Right lobe of liver (tissue), 6 donors: ENCODE data around the gene JAK3. TPM values are rescaled to one million over a fixed set of nuclear protein-coding genes. Genes with fewer than 3 reads are reported as not detected.

ENCODE experiments used
- ATAC-seq, 4 donors: fragments of 200-7000 bp; cut with Tn5 transposase; one replicate each; pipeline ENCODE4 v1.9.1; 2020; ENCODE audit warnings: mild to moderate bottlenecking in 4 of 4, moderate library complexity in 4 of 4
- DNase-seq, 3 donors: peaks; one replicate each; pipeline ENCODE4 v3.0.0-alpha.2; 2020
- H3K27ac ChIP-seq, 3 donors: fragments of 200-600 bp; one replicate each; pipeline ENCODE4 v1.8.0; 2022
- H3K27me3 ChIP-seq, 2 donors: fragments of 200-600 bp; one replicate each; pipeline ENCODE4 v1.8.0; 2022
- H3K36me3 ChIP-seq, 4 donors: fragments of 200-600 bp; sonication (generic) in 1 of 4; one replicate each; pipeline versions ENCODE4 v1.5.1 to v1.8.0; 2017 to 2022; ENCODE audit warnings: control low read depth in 1 of 4
- H3K4me1 ChIP-seq, 4 donors: fragments of 200-600 bp; sonication (generic) in 1 of 4; one replicate each; pipeline versions ENCODE4 v1.5.1 to v1.8.0; 2017 to 2022; ENCODE audit warnings: control low read depth in 1 of 4
- H3K4me3 ChIP-seq, 3 donors: fragments of 200-600 bp; one replicate each; pipeline ENCODE4 v1.8.0; 2022
- H3K9me3 ChIP-seq, 4 donors: fragments of 200-600 bp; sonication (generic) in 1 of 4; one replicate each; pipeline versions ENCODE4 v1.5.1 to v1.8.0; 2017 to 2022; ENCODE audit warnings: control low read depth in 1 of 4
- POLR2A ChIP-seq: fragments of 450-650 bp; IDR thresholded peaks from one replicate; pipeline ENCODE4 v1.6.1; 2017; ENCODE audit warnings: antibody characterized with exemption, mild to moderate bottlenecking
- WGBS: methylation state at CpG from one replicate; pipeline ENCODE4 v1.1.6; 2018; ENCODE audit warnings: low coverage, low lambda C conversion rate; ENCODE audit not compliant: insufficient coverage; ENCODE audit errors: missing lambda C conversion rate; 5-methylcytosine and 5-hydroxymethylcytosine counted together
- intact Hi-C, 2 donors: fragments of 100-400 bp; cut with DNase I; formaldehyde crosslinking; loops; one replicate each; pipeline versions ENCODE4 v1.11.2 to v1.14.1; 2022
- total RNA-seq, 6 experiments: library from RNA; depleted of rRNA in 2 of 6; stranded (reverse); fragments of >200 nt in 2 of 6; fragmentation: NEBNext Ultra II Directional in 3 of 6; extraction: Animal tissue kit (Norgen Biotek cat#: 25700) in 3 of 6; gene quantifications; one replicate each; pipeline versions ENCODE4 v1.1.0 to v1.2.4, GENCODE V29; 2016 to 2023
- TF ChIP-seq, protein P1 (sequence below), 4 donors: fragments of 200-600 bp in 3 of 4; fragments of 450-650 bp in 1 of 4; IDR thresholded peaks; one replicate each; pipeline versions ENCODE4 v1.5.1 to v1.8.0; 2016 to 2022; ENCODE audit warnings: antibody characterized with exemption in 4 of 4, mild to moderate bottlenecking in 2 of 4
- donor health status: DM: no; HTN: yes; CAD: no.
- donor health status: DM: no; HTN: no; CAD: no.
- donor health status: DM: no; HTN: no; CAD: no.
- donor health status: DM: no; HTN: yes; CAD: no.
- donor health status: DM: no; HTN: yes; CAD: no.

Gene JAK3
- total RNA-seq, 6 experiments from 2014 or later: 1.1 to 5.5 (median 2.3) TPM

DNA sequence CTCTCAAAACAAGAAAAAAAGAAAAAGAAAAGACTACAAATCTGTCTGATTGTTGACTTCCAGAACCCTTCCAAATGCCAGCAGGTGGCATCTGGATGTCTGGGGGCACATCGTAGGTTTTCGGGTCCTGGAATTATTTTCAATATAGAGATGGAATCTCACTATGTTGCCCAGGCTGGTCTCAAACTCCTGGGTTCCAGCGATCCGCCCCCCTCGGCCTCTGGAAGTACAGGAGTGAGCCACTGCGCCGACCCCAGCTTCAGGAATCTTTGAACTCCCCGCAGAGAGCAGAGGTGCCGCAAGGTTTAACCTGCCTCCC is 53.4 kb downstream of the JAK3 start:
- no peak for DNase-seq
- peaks cover 0 to 8% of the 10 kb centered on the region in 2 donors for H3K27me3 ChIP-seq
- 32% methylated on average over 5 of the region's 9 CpGs for WGBS

DNA sequence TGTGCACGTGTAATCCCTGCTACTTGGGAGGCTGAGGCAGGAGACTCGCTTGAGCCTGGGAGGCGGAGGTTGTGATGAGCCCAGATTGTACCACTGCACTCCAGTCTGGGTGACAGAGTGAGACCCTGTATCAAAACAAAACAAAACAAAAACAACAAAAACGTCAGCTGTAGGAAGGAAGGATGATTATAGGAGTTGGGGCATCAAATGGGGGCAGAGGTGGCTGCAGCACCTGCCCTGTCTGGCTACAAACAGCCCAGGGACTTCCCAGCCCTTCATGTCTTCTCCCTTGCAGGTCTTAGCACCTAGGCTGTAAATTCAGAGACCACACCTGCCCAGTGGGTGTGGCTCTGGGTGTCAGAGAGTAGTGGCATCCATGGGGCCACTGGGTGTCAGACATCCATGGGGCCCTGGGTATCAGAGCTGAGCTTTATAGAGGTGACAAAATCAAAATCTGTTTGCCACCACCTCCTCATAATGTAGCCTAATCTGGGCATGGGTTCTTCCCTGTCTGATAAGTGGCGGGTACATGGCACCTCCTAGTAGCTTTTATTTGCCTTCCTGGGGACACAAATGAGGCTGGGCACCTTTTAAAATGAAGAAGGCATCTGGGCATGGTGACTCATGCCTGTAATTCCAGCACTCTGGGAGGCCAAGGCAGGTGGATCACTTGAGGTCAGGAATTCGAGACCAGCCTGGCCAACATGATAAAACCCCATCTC is 57.6 kb downstream of the JAK3 start:
- DNase-seq (no peak), ATAC-seq (no peak)
- Histone ChIP-seq H3K36me3 (no peaks in the 10 kb centered on the region), H3K4me1 (no peaks in the 10 kb centered on the region), H3K4me3 (no peak overlapping the region), H3K27me3 (peaks cover 0 to 3% of the 10 kb centered on the region in 2 donors), H3K9me3 (no peaks in the 10 kb centered on the region), H3K27ac (no peak overlapping the region)
- intact Hi-C loops: no loop called here
- 36% methylated on average over 4 of the region's 6 CpGs for WGBS
- TF ChIP-seq, protein P1, sequence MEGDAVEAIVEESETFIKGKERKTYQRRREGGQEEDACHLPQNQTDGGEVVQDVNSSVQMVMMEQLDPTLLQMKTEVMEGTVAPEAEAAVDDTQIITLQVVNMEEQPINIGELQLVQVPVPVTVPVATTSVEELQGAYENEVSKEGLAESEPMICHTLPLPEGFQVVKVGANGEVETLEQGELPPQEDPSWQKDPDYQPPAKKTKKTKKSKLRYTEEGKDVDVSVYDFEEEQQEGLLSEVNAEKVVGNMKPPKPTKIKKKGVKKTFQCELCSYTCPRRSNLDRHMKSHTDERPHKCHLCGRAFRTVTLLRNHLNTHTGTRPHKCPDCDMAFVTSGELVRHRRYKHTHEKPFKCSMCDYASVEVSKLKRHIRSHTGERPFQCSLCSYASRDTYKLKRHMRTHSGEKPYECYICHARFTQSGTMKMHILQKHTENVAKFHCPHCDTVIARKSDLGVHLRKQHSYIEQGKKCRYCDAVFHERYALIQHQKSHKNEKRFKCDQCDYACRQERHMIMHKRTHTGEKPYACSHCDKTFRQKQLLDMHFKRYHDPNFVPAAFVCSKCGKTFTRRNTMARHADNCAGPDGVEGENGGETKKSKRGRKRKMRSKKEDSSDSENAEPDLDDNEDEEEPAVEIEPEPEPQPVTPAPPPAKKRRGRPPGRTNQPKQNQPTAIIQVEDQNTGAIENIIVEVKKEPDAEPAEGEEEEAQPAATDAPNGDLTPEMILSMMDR (IDR thresholded peaks at IDR 0.05): no peak
- no peak for TF ChIP-seq POLR2A

More for the DNA sequence above, 53.4 kb downstream of the JAK3 start:
- TF ChIP-seq POLR2A: no peak
- TF ChIP-seq, protein P1 (IDR thresholded peaks at IDR 0.05): no peak
- H3K9me3 ChIP-seq: no peaks in the 10 kb centered on the region
- ATAC-seq: no peak
- no peak overlapping the region for H3K27ac ChIP-seq
- H3K4me3 ChIP-seq: no peak overlapping the region
- peaks cover 0 to 10% (median 0%) of the 10 kb centered on the region in 4 donors for H3K4me1 ChIP-seq
- intact Hi-C loops: no loop called here
- no peaks in the 10 kb centered on the region for H3K36me3 ChIP-seq

DNA sequence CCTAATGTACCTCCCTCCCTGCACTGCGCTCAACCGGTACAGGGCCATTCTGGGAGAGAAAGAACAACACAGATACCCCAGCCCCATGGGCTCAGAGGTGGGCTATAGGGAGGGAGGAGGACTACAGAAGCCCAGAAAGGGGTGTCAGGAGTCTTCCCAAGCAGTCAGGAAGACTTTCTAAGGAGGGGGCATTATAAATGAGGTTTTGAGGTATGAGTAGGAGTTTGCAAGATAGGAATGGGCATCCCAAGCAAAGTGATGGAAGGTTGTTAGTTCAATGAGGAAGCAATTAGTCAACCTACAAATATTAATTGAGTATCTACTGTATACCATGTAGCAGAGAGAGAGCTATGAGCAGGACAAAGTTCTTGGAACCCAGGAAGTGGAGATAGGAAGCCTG is 59.1 kb downstream of the JAK3 start:
- 83% methylated on average over 1 of the region's 2 CpGs for WGBS
- Histone ChIP-seq H3K4me3 (no peak overlapping the region), H3K36me3 (no peaks in the 10 kb centered on the region), H3K27ac (no peak overlapping the region), H3K27me3 (no peaks in the 10 kb centered on the region), H3K4me1 (no peaks in the 10 kb centered on the region), H3K9me3 (no peaks in the 10 kb centered on the region)
- no peak for ATAC-seq
- no peak for DNase-seq
- intact Hi-C loops: loop anchor here in 1 of 2 donors (10.0 kb wide), 2 partner anchors 66 to 84 kb away; partner anchors contain the start of gene RPL18A
- TF ChIP-seq POLR2A: no peak
- TF ChIP-seq, protein P1 (IDR thresholded peaks at IDR 0.05): no peak

DNA sequence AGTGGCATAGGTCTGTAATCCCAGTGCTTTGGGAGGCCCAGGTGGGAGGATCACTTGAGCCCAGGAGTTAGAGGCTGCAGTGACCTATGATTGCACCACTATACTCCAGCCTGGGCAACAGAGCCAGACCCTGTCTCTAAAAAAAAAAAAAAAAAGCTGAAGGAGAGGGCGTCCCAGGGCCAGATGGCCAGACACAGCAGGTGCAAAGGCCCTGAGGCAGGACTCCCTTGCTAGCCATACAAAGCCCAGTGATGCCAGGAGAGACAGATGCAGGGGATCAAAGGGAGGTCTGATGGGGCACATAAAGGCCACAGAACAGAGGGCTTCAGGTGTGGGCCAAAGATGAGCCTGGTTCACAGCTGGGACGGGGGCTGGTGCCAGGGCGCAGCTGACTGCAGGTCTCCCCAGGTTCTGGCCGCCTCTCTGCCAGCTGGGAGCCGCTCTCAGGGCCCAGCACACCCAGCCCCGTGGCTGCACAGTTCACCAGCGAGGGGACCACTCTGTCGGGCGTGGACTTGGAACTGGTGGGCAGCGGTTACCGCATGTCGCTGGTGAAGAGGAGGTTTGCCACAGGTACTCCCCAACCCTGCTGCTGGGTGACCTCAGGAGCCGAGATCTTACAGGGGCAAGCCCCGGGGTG is 60.4 kb downstream of the JAK3 start:
- no peaks in the 10 kb centered on the region for H3K36me3 ChIP-seq
- DNase-seq (no peak), ATAC-seq (no peak)
- no peak overlapping the region for H3K27ac ChIP-seq
- H3K4me1 ChIP-seq: no peaks in the 10 kb centered on the region
- H3K4me3 ChIP-seq: no peak overlapping the region
- H3K27me3 ChIP-seq: no peaks in the 10 kb centered on the region
- intact Hi-C loops: loop anchor here in 1 of 2 donors (10.0 kb wide), 2 partner anchors 67 to 83 kb away; partner anchors contain the start of gene RPL18A
- no CpG with 5 or more reads among the region's 14 CpGs for WGBS
- no peaks in the 10 kb centered on the region for H3K9me3 ChIP-seq
- TF ChIP-seq, protein P1 (IDR thresholded peaks at IDR 0.05): no peak
- no peak for TF ChIP-seq POLR2A
